OCI-LY3 (cell line): ENCODE results near the gene SLC25A45.

ENCODE experiments used
- CTCF ChIP-seq: fragments of 200-600, 300-600 bp; sonication (generic); IDR thresholded peaks from 2 replicates; pipeline ENCODE4 v1.5.1; 2014; ENCODE audit warnings: antibody characterized with exemption, low read length, low read depth
- EZH2phosphoT487 ChIP-seq: fragments of 200-600 bp; shearing (Covaris generic); IDR thresholded peaks from 2 replicates; pipeline ENCODE4 v1.6.1; 2018; ENCODE audit warnings: antibody characterized with exemption, mixed run types, low read depth

GRCh38 chr11:65398362-65398910 lies 16.0 kb upstream of the SLC25A45 start:
- no peak for TF ChIP-seq CTCF
- no peak for TF ChIP-seq EZH2phosphoT487
